MG63 (cell line): ENCODE measurements around the gene SLC25A3. TPM values are rescaled to one million over a fixed set of nuclear protein-coding genes. Genes with fewer than 3 reads are reported as not detected.
"Not testable (repeated sequence)": the region's sequence is repeated elsewhere in the genome, so short reads cannot be mapped to it uniquely, and the experiment has no call there.

ENCODE experiments used
- DNase-seq: peaks from one replicate; pipeline ENCODE4 v3.0.0-alpha.2; 2020
- H3K27me3 ChIP-seq: fragments of 250-450 bp; sonication (Bioruptor Pico); 2 replicates; pipeline ENCODE4 v1.5.1; 2020; ENCODE audit warnings: mild to moderate bottlenecking, moderate library complexity
- H3K36me3 ChIP-seq: fragments of 250-450 bp; sonication (Bioruptor Pico); 2 replicates; pipeline ENCODE4 v1.5.1; 2020; ENCODE audit warnings: mild to moderate bottlenecking, moderate library complexity
- H3K4me3 ChIP-seq: fragments of 250-450 bp; sonication (Bioruptor Pico); 2 replicates; pipeline ENCODE4 v1.5.1; 2020; ENCODE audit warnings: mild to moderate bottlenecking, moderate library complexity
- H3K9me3 ChIP-seq: fragments of 250-450 bp; sonication (Bioruptor Pico); 2 replicates; pipeline ENCODE4 v1.5.1; 2020; ENCODE audit warnings: mild to moderate bottlenecking, moderate library complexity
- total RNA-seq: library from RNA; depleted of rRNA; stranded (reverse); fragments of >200 nt; shearing (Covaris generic); gene quantifications from 2 replicates; pipeline ENCODE4 v1.2.3, GENCODE V29; 2014; ENCODE audit warnings: low replicate concordance; rRNA removed

SLC25A3 gene
- total RNA-seq: 998 and 1,016 TPM in 2 replicates

DNA sequence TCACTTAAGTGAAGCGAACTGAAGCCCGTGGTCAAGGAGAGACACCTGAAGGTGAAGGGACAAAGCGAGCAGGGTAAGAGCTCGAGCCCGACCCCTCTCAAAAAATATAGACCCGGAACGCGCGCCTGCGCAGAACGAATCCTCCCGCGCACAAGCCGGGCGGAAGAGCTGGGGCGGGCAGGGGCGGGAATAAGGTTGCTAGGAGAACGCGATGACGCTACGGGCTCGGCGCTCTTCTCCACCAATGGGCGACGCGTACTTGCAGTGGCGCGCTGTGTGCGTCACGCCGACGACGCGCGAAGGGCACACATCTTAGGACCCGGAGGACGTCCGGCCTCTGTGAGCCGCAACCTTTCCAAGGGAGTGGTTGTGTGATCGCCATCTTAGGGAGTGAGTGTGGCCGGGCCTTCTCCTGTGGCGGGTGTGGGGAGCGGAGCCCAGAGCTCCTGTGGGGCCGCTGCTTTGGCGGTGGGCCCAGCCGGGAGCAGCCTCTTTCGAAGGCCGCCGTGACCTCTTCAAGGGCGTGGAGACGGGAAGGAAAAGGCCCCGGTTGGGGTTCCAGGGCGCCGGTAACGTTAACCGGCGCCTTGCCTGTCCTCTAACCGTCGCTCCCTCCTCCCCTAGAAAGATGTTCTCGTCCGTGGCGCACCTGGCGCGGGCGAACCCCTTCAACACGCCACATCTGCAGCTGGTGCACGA lies at the start of gene SLC25A3:
Gene SLC25A3, plus strand, starts transcription at position 336 of the 699 bp plus-strand sequence. Its CDS starts 293 bp downstream, at position 629.
- H3K27me3 ChIP-seq: no peaks in the 10 kb centered on the region
- peak within 1 kb of the TSS; percentile 99 for H3K4me3 ChIP-seq
- H3K9me3 ChIP-seq: no peaks in the 10 kb centered on the region
- peak; percentile 95 for DNase-seq
- peaks cover 49% of the 10 kb centered on the region for H3K36me3 ChIP-seq

- H3K36me3 ChIP-seq: peaks cover 63% of the 10 kb centered on the region
- H3K4me3 ChIP-seq: no peak overlapping the region
- H3K27me3 ChIP-seq: no peaks in the 10 kb centered on the region
- no peaks in the 10 kb centered on the region for H3K9me3 ChIP-seq
- no peak for DNase-seq
Observed at GRCh38 chr12:98543701-98544100, 49.8 kb upstream of the SLC25A3 start.

GRCh38 chr12:98544751-98545150 lies 48.7 kb upstream of the SLC25A3 start:
- Histone ChIP-seq H3K9me3 (no peaks in the 10 kb centered on the region), H3K4me3 (no peak overlapping the region), H3K36me3 (peaks cover 63% of the 10 kb centered on the region), H3K27me3 (no peaks in the 10 kb centered on the region)
- no peak for DNase-seq

- no peak for DNase-seq
- peaks cover 63% of the 10 kb centered on the region for H3K36me3 ChIP-seq
- no peaks in the 10 kb centered on the region for H3K27me3 ChIP-seq
- no peak overlapping the region for H3K4me3 ChIP-seq
- no peaks in the 10 kb centered on the region for H3K9me3 ChIP-seq
Observed at GRCh38 chr12:98549371-98550110, 43.9 kb upstream of the SLC25A3 start.

DNA sequence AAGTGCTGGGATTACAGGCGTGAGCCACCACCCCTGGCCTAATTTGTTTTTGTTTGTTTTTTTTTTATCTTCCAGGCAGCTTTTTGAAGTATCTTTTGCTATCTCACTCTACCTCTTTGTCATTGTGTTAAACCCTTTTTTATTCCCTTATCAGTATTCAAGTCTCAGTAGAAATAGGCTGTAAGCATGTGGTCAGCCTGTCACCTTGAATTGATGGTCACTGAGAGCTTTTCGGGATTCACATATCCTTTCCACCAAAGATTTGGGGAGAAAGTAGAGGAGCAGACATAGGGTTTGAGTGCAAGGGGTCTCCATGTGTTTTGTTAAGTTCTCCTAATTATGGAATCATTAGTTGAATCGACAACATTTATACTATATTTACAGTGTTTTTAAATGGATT lies 41.7 kb upstream of the SLC25A3 start:
- no peak for DNase-seq

GRCh38 chr12:98558097-98558496 lies 35.4 kb upstream of the SLC25A3 start:
- not testable (repeated sequence) for DNase-seq, H3K9me3 ChIP-seq, H3K27me3 ChIP-seq, H3K36me3 ChIP-seq, H3K4me3 ChIP-seq

More for the DNA sequence above, 41.7 kb upstream of the SLC25A3 start:
- Histone ChIP-seq H3K9me3 (no peaks in the 10 kb centered on the region), H3K36me3 (peaks cover 41% of the 10 kb centered on the region), H3K4me3 (no peak overlapping the region), H3K27me3 (no peaks in the 10 kb centered on the region)

- no peak for DNase-seq
- H3K27me3 ChIP-seq: no peaks in the 10 kb centered on the region
- no peaks in the 10 kb centered on the region for H3K9me3 ChIP-seq
- no peaks in the 10 kb centered on the region for H3K36me3 ChIP-seq
- no peak overlapping the region for H3K4me3 ChIP-seq
Observed at GRCh38 chr12:98559666-98560065, 33.8 kb upstream of the SLC25A3 start.

- DNase-seq: no peak
- Histone ChIP-seq H3K27me3 (no peaks in the 10 kb centered on the region), H3K36me3 (no peaks in the 10 kb centered on the region), H3K4me3 (no peak overlapping the region), H3K9me3 (no peaks in the 10 kb centered on the region)
Observed at GRCh38 chr12:98561846-98562245, 31.6 kb upstream of the SLC25A3 start.

DNA sequence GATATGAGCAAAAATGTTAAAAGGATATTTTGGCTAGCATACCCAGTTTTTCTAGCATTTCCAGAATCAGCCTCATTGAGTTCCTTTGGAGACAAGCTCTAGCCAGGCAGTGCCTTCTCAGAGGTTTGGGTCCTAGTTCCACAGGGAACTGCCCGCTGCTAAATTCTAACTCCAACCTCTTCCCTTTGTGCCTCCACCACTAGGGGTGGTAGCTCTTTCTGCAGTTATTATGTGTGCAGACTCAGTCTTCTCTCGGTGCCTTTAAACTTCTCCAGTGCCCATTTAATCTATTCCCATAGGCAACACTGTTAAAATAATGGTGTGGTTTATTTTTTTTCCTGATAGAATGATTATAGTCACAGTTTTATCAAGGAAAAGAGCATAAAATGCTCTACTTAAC lies 21.5 kb upstream of the SLC25A3 start:
- H3K4me3 ChIP-seq: no peak overlapping the region
- DNase-seq: no peak
- no peaks in the 10 kb centered on the region for H3K27me3 ChIP-seq
- H3K36me3 ChIP-seq: no peaks in the 10 kb centered on the region
- H3K9me3 ChIP-seq: no peaks in the 10 kb centered on the region

- H3K36me3 ChIP-seq: no peaks in the 10 kb centered on the region
- H3K9me3 ChIP-seq: no peaks in the 10 kb centered on the region
- DNase-seq: peak; percentile 22
- H3K27me3 ChIP-seq: no peaks in the 10 kb centered on the region
- no peak overlapping the region for H3K4me3 ChIP-seq
Observed at GRCh38 chr12:98574110-98574509, 19.4 kb upstream of the SLC25A3 start.

- Histone ChIP-seq H3K27me3 (no peaks in the 10 kb centered on the region), H3K9me3 (no peaks in the 10 kb centered on the region), H3K36me3 (no peaks in the 10 kb centered on the region), H3K4me3 (no peak overlapping the region)
- DNase-seq: no peak
Observed at GRCh38 chr12:98575013-98575412, 18.5 kb upstream of the SLC25A3 start.

DNA sequence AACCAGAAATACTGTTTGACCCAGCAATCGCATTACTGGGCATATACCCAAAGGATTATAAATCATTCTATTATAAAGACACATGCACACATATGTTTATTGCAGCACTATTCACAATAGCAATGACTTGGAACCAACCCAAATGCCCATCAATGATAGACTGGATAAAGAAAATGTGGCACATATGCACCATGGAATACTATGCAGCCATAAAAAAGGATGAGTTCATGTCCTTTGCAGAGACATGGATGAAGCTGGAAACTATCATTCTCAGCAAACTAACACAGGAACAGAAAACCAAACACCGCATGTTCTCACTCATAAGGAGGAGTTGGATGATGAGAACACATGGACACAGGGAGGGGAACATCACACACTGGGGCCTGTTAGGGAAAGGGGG lies 16.7 kb upstream of the SLC25A3 start:
- not testable (repeated sequence) for DNase-seq, H3K9me3 ChIP-seq, H3K4me3 ChIP-seq, H3K36me3 ChIP-seq, H3K27me3 ChIP-seq

- no peak for DNase-seq
- H3K27me3 ChIP-seq: no peaks in the 10 kb centered on the region
- H3K36me3 ChIP-seq: no peaks in the 10 kb centered on the region
- H3K9me3 ChIP-seq: no peaks in the 10 kb centered on the region
- no peak overlapping the region for H3K4me3 ChIP-seq
Observed at GRCh38 chr12:98578392-98578791, 15.1 kb upstream of the SLC25A3 start.

DNA sequence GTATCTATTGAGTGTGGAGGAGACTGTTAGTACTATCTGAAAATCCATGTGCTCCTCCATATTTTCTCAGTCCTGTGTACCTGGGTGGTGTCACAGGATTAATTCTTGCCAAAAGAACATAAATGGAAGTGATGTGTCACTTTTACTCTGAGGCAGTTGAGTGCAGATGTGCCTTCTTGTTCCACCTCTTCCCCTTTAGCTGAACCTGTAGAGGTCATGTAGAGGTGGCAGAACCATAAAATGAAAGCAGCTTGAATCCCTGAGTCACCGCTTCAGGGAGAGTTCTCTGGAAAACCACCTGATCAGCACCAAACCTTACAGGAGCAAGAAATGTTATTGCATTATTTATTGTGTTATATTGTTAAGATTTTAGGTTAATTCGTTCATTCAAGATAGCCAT lies 14.7 kb upstream of the SLC25A3 start:
- Histone ChIP-seq H3K4me3 (no peak overlapping the region), H3K27me3 (no peaks in the 10 kb centered on the region), H3K9me3 (no peaks in the 10 kb centered on the region), H3K36me3 (no peaks in the 10 kb centered on the region)
- DNase-seq: no peak

DNA sequence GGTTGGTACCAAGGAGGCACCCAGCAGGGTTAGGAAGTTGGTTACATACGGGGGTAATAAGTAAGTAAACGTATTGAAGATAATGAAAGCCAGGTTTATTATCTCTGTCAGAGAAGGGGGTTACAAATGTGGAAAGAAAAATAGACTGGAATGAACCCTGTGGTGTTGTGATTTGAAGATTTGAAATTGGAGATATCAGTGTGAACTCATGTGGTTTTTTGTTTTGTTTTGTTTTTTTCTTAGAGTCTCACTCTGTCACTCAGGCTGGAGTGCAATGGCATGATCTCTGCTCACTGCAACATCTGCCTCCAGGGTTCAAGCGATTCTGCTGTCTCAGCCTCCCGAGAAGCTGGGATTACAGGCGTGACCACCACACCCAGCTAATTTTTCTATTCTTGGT lies 14.1 kb upstream of the SLC25A3 start:
- Histone ChIP-seq H3K27me3 (no peaks in the 10 kb centered on the region), H3K9me3 (no peaks in the 10 kb centered on the region), H3K4me3 (no peak overlapping the region), H3K36me3 (no peaks in the 10 kb centered on the region)
- DNase-seq: no peak

GRCh38 chr12:98579835-98580234 lies 13.7 kb upstream of the SLC25A3 start:
- Histone ChIP-seq H3K27me3 (no peaks in the 10 kb centered on the region), H3K4me3 (no peak overlapping the region), H3K9me3 (no peaks in the 10 kb centered on the region), H3K36me3 (no peaks in the 10 kb centered on the region)
- no peak for DNase-seq

- no peaks in the 10 kb centered on the region for H3K27me3 ChIP-seq
- H3K4me3 ChIP-seq: no peak overlapping the region
- DNase-seq: no peak
- no peaks in the 10 kb centered on the region for H3K36me3 ChIP-seq
- H3K9me3 ChIP-seq: no peaks in the 10 kb centered on the region
Observed at GRCh38 chr12:98580695-98581094, 12.8 kb upstream of the SLC25A3 start.

DNA sequence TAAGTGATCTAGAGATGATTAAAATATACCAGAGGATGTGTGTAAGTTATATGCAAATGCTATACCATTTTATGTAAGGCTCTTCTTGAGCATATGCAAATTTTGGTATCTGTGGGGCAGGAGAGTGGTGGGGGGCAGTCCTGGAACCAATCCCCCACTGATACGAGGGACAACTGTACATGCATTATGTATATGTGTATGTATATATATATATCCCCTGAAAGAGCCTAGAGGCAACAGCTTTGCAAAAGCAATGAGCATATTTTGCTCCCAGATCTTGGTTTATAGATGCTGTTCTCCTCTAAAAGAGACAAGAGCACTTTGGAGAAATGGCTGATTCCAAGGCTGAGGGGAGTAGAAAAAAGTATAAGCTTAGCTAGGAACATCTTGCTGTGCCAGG lies 12.4 kb upstream of the SLC25A3 start:
- no peak for DNase-seq
- no peaks in the 10 kb centered on the region for H3K9me3 ChIP-seq
- H3K36me3 ChIP-seq: no peaks in the 10 kb centered on the region
- H3K4me3 ChIP-seq: no peak overlapping the region
- H3K27me3 ChIP-seq: no peaks in the 10 kb centered on the region
